NCI-H2081 treated with DMSO at 0.1 percent for 48 hours (cell line): ENCODE data around the gene GNRHR.
"Not testable (repeated sequence)": the region's sequence is repeated elsewhere in the genome, so short reads cannot be mapped to it uniquely, and the experiment has no call there.

Source experiments
- DNase-seq: peaks from one replicate; lab custom pipeline; 2025; lab: John Stamatoyannopoulos, UW

The GNRHR gene, protein sequence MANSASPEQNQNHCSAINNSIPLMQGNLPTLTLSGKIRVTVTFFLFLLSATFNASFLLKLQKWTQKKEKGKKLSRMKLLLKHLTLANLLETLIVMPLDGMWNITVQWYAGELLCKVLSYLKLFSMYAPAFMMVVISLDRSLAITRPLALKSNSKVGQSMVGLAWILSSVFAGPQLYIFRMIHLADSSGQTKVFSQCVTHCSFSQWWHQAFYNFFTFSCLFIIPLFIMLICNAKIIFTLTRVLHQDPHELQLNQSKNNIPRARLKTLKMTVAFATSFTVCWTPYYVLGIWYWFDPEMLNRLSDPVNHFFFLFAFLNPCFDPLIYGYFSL

DNA sequence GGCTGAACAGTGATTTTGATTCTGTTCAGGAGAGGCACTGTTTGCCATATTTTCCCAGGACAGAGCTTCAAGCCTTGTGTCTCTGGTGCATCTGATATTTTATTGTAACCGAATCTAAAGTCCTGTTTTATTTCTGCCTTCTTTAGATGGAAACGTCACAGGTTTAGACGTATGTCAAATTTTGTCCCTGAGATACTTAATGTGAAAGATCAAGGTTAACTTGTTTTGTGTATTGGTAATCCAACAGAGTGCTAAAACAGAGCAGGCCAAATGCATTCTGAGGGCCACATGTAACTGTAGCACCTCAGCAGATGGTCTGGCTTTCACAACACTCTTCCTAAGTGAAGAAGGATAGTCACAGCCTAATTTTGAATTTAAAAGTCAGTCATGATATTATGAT lies at the start of gene GNRHR:
GNRHR (minus strand) TSS at position 101 of the 400 bp plus-strand sequence; CDS start at position 48, 53 bp downstream.
- DNase-seq, result no peak

DNA sequence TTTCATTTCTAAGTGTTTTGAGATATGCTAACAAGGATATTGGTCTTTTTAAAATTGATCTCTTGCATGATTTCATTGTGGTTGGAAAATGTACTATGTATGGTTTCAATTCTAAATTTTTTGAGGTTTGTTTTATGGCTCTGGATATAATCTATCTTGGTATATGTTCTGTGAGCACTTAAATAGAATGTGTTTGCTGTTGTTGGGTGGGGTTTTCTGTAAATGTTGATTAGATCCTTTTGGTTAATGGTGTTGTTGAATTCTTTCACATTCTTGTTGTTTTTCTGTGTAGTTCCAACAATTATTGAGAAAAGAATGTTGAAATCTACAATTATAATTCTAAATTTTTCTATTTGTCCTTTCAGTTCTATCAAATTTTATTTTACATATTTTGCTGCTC lies 42.6 kb upstream of the GNRHR start:
- no peak for DNase-seq

DNA sequence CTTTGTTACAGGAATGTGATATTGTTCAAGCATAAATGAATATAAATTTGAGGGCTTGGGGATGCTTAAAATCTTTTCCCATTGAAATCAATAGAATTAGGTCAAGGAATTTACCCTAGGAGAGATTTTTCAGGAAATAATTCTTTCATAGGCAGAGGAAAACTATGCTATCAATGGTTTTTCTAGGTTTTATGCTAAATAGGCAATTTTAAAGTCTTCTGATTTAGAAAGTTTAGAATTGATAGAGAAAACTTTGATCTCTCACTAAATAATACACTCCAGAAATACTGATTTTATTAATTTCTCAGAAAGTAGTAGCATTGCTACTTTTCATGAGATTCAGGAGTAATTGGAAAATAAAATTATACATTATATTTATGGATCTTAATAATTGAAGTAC lies 36.5 kb upstream of the GNRHR start:
- DNase-seq, result no peak

DNA sequence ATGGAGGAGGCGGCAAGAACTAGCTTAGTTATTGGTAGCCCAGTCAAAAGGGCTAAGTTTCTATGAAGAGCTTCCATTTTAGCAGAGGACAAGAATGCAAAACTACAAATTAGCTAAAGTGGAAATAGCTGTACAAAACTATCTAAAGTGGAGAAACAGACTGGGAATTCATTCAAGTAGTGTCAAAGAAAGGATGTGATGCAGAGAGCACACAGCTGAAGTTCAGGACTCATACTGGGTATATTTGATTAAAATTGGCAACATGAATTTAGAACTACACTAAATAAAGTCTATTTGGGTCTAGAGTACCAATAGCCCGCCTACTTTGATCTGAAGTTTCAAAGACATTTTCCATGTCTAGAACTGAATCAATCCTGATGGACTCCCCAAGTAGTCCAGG lies 33.1 kb upstream of the GNRHR start:
- DNase-seq, result no peak

DNA sequence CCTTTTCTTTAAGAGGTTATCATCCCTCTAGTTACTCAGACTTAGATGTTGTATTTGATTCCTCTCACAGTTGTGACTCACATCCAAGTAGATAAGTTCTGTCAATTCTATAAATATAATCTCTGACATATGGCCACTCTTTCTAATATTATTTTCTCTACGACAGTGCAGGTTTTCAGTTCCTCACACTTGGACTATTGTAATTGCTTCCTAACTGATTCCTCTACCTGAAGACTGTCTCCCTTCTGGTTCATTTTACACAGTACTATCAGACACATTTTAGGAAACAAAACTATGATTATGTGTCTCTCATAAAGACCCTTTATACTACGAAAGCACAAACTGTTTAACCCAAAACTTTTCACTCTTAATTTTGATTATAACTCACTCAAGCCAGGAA lies 31.3 kb upstream of the GNRHR start:
- DNase-seq, result no peak

DNA sequence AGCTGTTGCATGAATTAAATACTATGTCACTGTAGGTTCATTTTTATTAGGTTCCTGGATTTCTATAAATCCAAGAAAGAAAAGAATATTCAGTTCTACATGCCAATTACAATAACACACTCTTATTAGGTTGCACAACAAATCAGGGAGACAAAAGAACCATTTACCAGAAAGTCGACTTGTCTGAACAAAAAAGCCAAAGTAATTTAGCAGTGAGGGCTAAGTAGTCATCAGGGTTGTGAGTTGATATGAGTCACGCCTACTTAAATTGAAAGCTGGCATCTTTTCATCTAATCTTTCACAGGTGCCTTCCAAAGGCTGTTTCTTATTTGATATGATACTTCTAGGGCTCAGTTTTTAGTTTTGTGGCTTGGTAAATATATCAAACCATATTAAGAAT lies 25.4 kb upstream of the GNRHR start:
- no peak for DNase-seq

DNA sequence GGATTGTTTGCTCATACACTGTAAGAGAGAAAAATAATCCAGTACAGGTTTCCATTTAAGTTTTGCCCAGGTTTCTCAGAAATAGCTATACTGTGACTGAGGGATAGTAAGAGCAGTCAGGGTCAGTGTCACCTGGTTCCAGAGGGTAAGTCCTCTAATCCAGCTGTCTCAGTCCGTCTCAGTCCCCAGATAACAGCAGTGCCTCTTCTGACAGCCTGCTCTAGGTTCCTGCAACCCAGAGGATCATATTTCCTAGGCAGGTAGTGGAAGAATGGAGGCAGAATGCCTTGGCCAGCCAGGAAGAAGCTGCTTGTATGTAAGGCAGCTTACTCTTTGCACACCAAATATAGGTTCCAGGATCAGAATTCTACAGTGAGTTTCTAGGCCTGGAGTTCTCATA lies 22.6 kb upstream of the GNRHR start:
- no peak for DNase-seq

DNA sequence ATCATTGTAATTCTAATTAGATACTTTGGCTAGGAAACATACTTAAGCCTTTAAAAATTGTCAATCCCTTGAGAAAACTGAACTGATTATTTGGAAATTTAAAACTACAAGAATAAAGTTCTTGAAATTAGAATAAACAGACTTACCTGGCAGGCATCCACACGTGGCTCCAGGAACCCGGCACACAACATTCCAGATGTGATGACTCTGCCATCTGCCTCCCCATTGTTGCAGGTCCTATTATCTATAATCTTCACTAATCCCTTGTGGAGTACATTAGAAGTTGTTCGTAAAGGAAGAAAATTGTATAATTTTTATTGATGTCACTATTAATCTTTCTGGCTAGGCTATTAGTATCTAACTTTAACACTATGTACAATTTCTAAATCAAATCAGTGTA lies 16.2 kb upstream of the GNRHR start:
- DNase-seq, result no peak

DNA sequence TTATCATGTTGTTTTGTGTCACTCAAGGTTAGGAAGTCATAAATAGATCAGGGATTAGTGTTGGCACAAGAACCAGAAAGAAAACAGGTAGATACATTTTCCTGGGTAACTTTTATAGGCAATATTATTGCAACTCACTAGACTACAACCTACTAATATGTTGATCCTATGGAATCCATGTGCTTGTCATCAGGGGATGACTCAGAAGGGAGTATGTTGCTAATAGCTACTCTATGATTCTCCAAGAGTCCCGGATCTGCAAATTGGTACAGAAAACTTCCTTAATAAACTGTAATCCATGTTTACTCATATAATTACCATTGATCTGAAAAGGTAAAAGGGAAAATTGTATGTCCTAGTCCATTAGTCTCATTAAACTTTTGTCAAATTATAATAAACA lies 11.7 kb upstream of the GNRHR start:
- no peak for DNase-seq

DNA sequence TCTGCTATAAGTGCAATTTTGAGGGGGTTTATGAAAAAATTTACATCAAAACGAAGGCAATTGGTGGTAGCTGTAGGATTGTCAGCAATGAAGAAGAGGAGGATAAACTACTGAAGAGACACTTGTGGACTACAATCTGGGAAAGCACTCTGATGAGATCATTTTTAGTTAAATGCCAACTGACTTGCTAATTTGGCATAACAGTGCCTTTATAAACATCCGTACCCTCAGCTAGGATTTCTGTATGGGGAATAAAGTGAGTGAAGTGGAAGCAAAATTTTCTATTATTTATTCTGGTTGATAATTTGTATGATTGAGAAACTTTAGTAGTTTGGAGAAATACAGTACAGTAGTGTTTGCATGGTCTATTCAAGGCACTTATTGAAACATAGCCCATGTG lies 11.2 kb upstream of the GNRHR start:
- no peak for DNase-seq

DNA sequence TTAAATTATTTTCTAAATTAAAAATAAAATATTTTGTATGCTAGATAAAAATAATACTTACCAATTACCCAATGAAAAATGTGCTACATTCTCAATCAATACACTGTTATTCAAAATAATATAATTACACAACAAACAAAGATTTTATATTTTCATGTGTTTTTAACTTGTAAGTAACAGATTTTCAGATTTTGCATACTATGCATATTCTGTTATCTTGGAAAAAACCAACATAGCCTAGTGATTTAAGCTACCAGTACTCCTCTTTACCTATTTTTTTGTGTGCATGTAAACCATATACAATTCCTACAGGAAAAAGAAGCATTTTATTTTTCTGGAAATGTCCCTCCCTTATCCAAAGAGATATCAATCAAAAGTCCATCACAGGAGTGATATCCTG lies 10.0 kb upstream of the GNRHR start:
- DNase-seq, result no peak

DNA sequence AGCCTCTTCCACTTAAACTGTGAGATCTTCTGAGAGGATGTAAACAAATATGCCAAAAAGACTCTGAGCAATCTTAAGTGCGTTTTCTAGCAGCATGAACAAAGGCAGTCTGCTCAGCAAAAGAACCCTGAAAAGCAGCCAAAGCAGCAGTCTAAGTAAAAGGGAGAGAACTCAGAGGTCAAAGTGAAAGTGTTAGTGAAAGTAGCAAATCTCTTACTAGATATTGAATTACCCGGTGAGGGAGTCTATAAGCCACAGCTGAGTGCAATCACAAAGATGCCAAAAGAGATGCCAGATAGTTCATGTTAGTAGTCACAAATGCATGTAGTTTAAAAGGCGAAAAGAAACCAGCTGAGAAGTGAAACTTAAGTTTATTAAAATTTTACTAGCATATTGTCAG lies 7.9 kb upstream of the GNRHR start:
- no peak for DNase-seq

DNA sequence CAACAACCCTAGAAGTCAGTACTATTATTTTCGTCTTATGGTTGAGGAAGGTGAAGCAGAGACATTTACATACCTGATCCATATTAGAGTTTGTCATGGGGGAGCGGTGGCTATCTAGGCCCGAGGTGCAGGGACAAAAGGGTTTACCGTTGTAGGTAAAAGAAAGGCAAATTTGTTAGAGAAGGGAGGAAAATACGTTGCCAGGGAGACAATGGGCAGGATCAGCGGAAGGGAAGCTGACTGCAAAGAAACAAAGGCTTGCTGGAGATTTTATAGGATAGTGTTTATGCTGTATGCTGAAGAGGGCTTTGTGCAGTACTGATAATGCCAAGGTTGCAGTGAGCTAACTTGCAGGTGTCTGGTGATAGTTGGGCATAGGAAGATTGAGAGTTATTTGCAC lies 2.8 kb upstream of the GNRHR start:
- not testable (repeated sequence) for DNase-seq

DNA sequence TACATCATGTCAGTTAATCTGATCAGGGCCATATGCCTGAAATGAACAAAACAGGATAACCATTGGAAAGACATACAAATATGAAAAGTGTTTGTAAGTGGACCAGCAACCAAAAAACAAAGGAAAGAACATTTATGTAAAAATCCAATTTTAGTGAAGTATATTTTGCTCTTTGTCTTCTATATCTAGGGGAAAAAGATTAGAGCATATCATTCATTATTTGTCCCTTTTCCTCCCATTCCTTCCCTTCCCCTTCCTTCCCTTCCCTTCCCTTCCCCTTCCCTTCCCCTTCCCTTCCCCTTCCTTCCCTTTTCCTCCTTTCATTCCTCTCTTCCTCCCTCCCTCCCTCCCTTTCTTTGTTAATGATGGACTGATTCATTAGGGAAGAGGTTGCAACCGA lies 1.8 kb upstream of the GNRHR start:
- DNase-seq, result no peak

DNA sequence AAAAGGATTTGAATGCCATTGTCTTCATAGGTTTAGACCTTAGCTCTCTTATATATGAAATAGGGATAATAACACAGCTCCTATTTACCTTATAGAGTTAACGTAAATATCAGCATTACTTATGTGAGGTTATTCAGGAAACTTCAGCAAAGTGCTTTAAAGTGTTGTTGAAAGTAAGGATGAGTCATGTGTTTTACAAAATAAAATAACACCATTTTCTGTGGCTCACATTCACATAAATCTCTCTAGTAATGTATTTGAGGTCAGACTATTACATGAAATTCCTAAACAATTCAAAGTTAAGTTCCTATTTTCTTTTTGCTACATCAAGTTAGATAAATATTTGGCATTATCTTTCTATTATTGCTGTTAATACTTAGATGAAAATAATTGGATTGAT lies 2.9 kb downstream of the GNRHR start:
- DNase-seq, result no peak

DNA sequence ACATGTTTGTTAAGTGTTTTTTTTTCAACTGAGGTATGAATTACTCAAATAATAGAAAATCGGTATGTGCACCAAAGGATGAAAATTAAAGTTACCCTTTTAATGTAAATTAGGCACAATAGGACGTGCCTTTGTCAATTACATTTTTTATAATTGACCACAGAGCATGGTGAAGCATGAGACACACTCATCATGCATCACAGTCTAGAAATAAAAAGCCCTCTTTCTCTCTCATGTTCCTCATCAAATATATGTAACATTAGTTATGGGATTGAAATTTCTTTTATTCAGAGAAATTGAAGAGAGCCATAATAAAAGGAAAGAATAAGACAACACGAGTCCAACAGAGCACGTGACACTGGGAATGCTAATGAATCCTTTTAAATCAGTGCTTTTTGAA lies 3.5 kb downstream of the GNRHR start:
- DNase-seq, result no peak

DNA sequence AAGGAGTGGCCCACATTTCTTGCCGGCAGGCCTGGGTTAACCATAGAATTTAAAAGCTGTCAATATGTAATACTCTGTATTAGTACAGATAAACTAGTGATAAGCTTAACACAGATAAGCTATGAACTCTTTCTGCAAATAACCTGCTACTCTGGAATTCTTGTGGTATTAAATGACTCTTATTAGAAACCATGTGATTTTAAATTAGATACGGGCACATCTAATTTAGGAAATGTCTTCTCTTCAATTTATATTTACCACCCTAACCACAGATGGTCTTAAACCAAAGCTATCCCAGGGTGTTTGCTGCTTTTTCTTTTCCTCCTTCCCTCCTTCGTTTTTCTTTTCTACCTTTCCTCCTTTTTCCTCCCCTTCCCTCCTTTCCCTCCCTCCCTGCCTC lies 4.9 kb downstream of the GNRHR start:
- DNase-seq, result no peak

DNA sequence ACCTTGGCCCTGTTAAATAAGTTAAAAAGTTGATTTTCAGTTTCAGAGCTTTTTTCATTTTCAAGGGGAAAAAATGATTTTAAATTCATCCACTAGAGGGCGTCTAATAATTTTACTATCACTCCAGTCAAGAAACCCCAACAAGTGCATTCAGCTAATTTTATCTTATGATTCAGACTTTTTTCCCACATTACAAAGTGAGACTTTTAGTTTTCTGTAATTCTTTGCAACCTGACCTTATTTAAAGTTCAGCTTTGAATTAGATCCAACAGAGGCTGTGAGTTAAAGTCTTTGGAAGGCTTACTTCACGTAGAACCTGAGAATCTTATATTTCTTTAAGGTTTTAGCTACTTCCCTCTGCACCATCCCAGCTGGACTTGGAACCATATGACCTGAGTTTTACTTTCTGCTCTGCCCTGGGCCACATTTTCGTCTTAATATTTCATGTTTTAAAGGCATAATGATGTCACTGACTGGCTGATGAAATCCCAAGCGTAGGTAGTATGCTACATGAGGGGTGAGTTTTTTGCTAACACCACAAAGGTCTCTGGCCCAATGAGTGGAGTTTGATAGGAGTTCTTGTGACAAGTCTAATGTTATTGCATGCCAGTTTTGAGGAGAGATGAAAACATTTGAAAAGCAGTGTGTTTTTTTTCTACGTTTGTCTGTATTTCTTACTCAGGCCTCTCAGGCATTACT lies 7.2 kb downstream of the GNRHR start:
- DNase-seq, result no peak

DNA sequence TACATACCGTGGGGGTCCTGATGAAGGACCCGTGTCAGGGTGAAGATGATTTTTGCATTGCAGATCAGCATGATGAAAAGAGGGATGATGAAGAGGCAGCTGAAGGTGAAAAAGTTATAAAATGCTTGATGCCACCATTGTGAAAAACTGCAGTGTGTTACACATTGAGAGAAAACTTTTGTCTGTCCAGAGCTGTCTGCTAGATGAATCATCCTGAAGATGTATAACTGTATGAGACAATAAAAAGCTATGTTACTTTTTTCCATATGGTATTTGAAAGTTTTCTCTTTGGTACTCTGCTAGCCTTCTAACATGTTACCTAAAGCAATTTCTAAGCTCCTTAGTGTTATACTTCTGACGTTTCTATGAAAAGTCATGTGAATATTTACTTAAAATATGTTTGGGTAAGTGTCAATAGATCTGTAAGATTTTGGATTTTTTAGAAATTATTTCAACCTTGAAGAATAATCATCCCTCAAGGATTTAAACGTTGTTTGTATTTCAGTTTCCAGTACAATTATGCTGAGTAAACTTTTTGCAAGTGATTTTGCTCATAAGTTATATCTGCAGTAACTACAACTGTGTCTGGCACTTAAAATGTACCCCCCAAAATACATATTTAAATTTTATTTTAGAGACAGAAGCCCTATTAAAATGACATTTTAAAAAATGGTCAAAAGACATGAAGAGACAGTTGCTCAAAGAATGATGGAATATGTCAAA lies 9.5 kb downstream of the GNRHR start:
- DNase-seq, result no peak

DNA sequence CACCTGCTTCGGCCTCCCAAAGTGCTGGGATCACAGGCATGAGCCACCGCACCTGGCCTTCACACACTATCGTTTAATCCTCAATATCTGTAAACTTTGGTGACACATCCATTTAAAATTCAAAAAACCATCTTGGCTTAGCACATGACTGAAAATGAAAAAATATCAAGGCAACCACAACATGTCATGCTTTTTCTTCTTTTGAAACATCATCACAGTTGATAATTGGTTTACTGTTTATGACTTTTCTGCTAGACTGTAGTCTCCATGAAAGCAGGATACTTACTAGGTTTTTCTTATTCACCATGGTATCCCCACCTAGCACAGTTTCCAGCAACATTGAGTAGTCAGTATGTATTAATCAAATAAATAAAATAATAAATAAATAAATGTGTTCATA lies 11.0 kb downstream of the GNRHR start:
- no peak for DNase-seq

DNA sequence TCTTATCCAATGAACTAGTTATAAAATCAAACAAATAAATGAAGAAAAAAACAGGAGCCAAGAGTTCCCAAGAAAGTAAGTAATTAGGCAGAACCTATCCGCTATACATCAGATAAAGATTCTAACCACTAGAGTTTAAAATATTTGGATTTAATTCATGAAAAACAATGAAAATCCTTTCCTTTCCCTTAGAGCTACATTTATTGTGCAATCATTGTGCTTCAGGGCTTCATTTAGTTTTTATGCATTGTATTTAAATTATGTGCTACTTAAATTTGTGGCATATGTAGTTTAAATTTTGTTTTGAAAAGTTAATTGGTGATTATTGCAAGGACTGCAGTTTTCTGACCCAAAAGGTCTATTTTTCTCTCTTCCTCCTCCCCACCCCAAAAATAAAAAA lies 17.9 kb downstream of the GNRHR start:
- no peak for DNase-seq

DNA sequence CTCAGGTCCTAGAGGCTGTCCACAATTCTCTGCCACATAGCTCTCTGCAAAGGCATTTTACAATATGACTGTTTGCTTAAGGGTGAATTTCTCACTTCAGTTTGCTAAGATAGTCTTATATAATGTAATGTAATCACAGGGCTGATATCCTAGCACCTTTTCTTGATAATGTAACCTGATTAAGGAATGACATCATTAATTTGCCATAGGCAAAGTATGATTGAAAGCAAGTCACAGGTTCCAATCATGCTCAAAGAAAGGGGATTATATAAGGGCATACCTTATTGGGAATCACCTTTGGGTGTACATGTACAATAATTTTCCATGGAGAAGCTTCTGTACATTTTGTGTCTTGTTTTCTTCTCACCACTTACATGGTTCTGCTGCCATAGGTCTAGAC lies 18.9 kb downstream of the GNRHR start:
- no peak for DNase-seq

DNA sequence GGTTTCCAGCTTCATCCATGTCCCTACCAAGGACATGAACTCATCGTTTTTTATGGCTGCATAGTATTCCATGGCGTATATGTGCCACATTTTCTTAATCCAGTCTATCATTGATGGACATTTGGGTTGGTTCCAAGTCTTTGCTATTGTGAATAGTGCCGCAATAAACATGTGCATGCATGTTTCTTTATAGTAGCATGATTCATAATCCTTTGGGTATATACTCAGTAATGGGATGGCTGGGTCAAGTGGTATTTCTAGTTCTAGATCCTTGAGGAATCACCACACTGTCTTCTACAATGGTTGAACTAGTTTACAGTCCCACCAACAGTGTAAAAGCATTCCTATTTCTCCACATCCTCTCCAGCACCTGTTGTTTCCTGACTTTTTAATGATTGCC lies 23.7 kb downstream of the GNRHR start:
- DNase-seq, result not testable (repeated sequence)
